ENCODE results near the gene ARSK.

Gene ARSK

GRCh38 chr5:95532415-95532814 is 22.5 kb upstream of the ARSK start:
- Histone ChIP-seq H3K9me3 (ENCODE audit: control insufficient read depth, insufficient read depth, low read depth, low read length) (no peaks in the 10 kb centered on the region), H3K4me1 (ENCODE audit: control insufficient read depth, insufficient read depth, low read length) (no peaks in the 10 kb centered on the region), H3K4me3 (ENCODE audit: low read depth, low read length) (no peak overlapping the region), H3K27ac (ENCODE audit: extremely low read depth, low read depth, low read length) (no peak overlapping the region), H3K36me3 (ENCODE audit: control insufficient read depth in 2 of 2, insufficient read depth in 1 of 2, low read length in 2 of 2) (peaks cover 12 to 70% of the 10 kb centered on the region in 2 experiments)
- TF ChIP-seq ZNF561 (tag by site-specific recombination; IDR thresholded peaks at IDR 0.05; ENCODE audit: borderline replicate concordance): no peak
- TF ChIP-seq ZSCAN23 (tag by site-specific recombination; IDR thresholded peaks at IDR 0.05): no peak
- TF ChIP-seq FEZF1 (tag by site-specific recombination; IDR thresholded peaks at IDR 0.05): no peak
- TF ChIP-seq ZNF670 (tag by site-specific recombination; IDR thresholded peaks at IDR 0.05; ENCODE audit: low read depth): no peak
- POLR2A ChIA-PET: no interaction called here
- CTCF ChIA-PET: interaction anchor here (0.6 to 1.0 kb wide), 2 partner anchors 10 to 247 kb away, joined by 3 to 6 read pairs; partner anchors contain the start of gene MCTP1

- CTCF ChIA-PET: interaction anchor here (1.0 kb wide), 1 partner anchor 10 kb away, joined by 3 read pairs; no protein-coding TSS in a partner anchor
- Histone ChIP-seq H3K36me3 (ENCODE audit: control insufficient read depth in 2 of 2, insufficient read depth in 1 of 2, low read length in 2 of 2) (peaks cover 10 to 66% of the 10 kb centered on the region in 2 experiments), H3K9me3 (ENCODE audit: control insufficient read depth, insufficient read depth, low read depth, low read length) (no peaks in the 10 kb centered on the region), H3K4me3 (ENCODE audit: low read depth, low read length) (no peak overlapping the region), H3K4me1 (ENCODE audit: control insufficient read depth, insufficient read depth, low read length) (no peaks in the 10 kb centered on the region), H3K27ac (ENCODE audit: extremely low read depth, low read depth, low read length) (no peak overlapping the region)
- TF ChIP-seq ZBTB6 (tag by site-specific recombination; IDR thresholded peaks at IDR 0.05): no peak
- no peak for TF ChIP-seq TRIM28 (IDR thresholded peaks at IDR 0.05; ENCODE audit: borderline replicate concordance, low read length)
- TF ChIP-seq ZNF664 (tag by site-specific recombination; IDR thresholded peaks at IDR 0.05): no peak
- no peak for TF ChIP-seq ZNF558 (tag by site-specific recombination; IDR thresholded peaks at IDR 0.05)
- TF ChIP-seq ZBTB21 (tag by site-specific recombination; IDR thresholded peaks at IDR 0.05): no peak
- TF ChIP-seq ZBTB7A (tag by site-specific recombination; IDR thresholded peaks at IDR 0.05; ENCODE audit: low read depth): no peak
- TF ChIP-seq ZNF174 (tag by site-specific recombination; IDR thresholded peaks at IDR 0.05): no peak
- TF ChIP-seq SETDB1 (IDR thresholded peaks at IDR 0.05; ENCODE audit: insufficient read length, low read length): no peak
- POLR2A ChIA-PET: no interaction called here
Observed at GRCh38 chr5:95533106-95533505, 21.8 kb upstream of the ARSK start.

GRCh38 chr5:95533761-95534160 is 21.1 kb upstream of the ARSK start:
- peaks cover 17 to 62% of the 10 kb centered on the region in 2 experiments for H3K36me3 ChIP-seq (ENCODE audit: control insufficient read depth in 2 of 2, insufficient read depth in 1 of 2, low read length in 2 of 2)
- no peak overlapping the region for H3K4me3 ChIP-seq (ENCODE audit: low read depth, low read length)
- ChIA-PET POLR2A (no interaction called here), CTCF (interaction anchor here (0.6 kb wide), 1 partner anchor 582 kb away, joined by 5 read pairs; no protein-coding TSS in a partner anchor)
- no peak for TF ChIP-seq ZNF600 (tag by site-specific recombination; IDR thresholded peaks at IDR 0.05)
- TF ChIP-seq SP3 (tag by site-specific recombination; IDR thresholded peaks at IDR 0.05): no peak
- TF ChIP-seq ZNF548 (tag by site-specific recombination; IDR thresholded peaks at IDR 0.05): no peak
- no peak for TF ChIP-seq ZNF26 (tag by site-specific recombination; IDR thresholded peaks at IDR 0.05)
- no peak for TF ChIP-seq ZNF555 (tag by site-specific recombination; conservative IDR thresholded peaks at IDR 0.05)
- no peak for TF ChIP-seq ZNF776 (tag by site-specific recombination; IDR thresholded peaks at IDR 0.05; ENCODE audit: borderline replicate concordance)
- no peak for TF ChIP-seq ZNF514 (tag by site-specific recombination; IDR thresholded peaks at IDR 0.05)
- no peak for TF ChIP-seq REST (tag by site-specific recombination; IDR thresholded peaks at IDR 0.05)
- no peak for TF ChIP-seq KLF16 (tag by site-specific recombination; IDR thresholded peaks at IDR 0.05)
- no peaks in the 10 kb centered on the region for H3K4me1 ChIP-seq (ENCODE audit: control insufficient read depth, insufficient read depth, low read length)
- H3K27ac ChIP-seq (ENCODE audit: extremely low read depth, low read depth, low read length): no peak overlapping the region
- H3K9me3 ChIP-seq (ENCODE audit: control insufficient read depth, insufficient read depth, low read depth, low read length): no peaks in the 10 kb centered on the region

All from HEK293 (cell line).